DND-41 (cell line): Measurements from ENCODE around the gene CDH12.

Experiments
- ATAC-seq: fragments of 200-7000 bp; cut with Tn5 transposase; 3 replicates; pipeline ENCODE4 v1.9.1; 2021; ENCODE audit warnings: low read depth; ENCODE audit not compliant: insufficient read depth
- DNase-seq: peaks from one replicate; pipeline ENCODE4 v3.0.0-alpha.2; 2020
- H2AFZ ChIP-seq: 2 replicates; pipeline ENCODE4 v1.6.0; 2012; ENCODE audit warnings: low read depth, low read length
- H3K27ac ChIP-seq: 2 replicates; pipeline ENCODE4 v1.5.1; 2012; ENCODE audit warnings: low read length, inconsistent platforms
- H3K27me3 ChIP-seq: fragments of 200-600 bp; sonication (generic); 2 replicates; pipeline ENCODE4 v1.6.0; 2012; ENCODE audit warnings: low read length, mild to moderate bottlenecking, inconsistent platforms; ENCODE audit not compliant: insufficient read depth, poor library complexity
- H3K36me3 ChIP-seq: 2 replicates; pipeline ENCODE4 v1.5.1; 2012; ENCODE audit warnings: low read length, inconsistent platforms; ENCODE audit not compliant: insufficient read depth
- H3K4me1 ChIP-seq: 2 replicates; pipeline ENCODE4 v1.5.1; 2012; ENCODE audit warnings: mild to moderate bottlenecking, low read length; ENCODE audit not compliant: insufficient read depth
- H3K4me2 ChIP-seq: 2 replicates; pipeline ENCODE4 v1.6.0; 2012; ENCODE audit warnings: mild to moderate bottlenecking, moderate library complexity, low read length, inconsistent platforms; ENCODE audit not compliant: insufficient read depth
- H3K4me3 ChIP-seq, 2 experiments: fragments of 200-600 bp in 1 of 2; shearing (Covaris generic) in 1 of 2; 2 replicates each; pipeline ENCODE4 v1.5.1; 2012 to 2016; ENCODE audit warnings: inconsistent platforms in 2 of 2, low read length in 2 of 2, mild to moderate bottlenecking in 2 of 2, low read depth in 1 of 2, moderate library complexity in 1 of 2
- H3K79me2 ChIP-seq: 2 replicates; pipeline ENCODE4 v1.6.0; 2012; ENCODE audit warnings: low read length, inconsistent platforms; ENCODE audit not compliant: insufficient read depth
- H3K9ac ChIP-seq: 2 replicates; pipeline ENCODE4 v1.6.0; 2012; ENCODE audit warnings: low read depth, mild to moderate bottlenecking, inconsistent platforms, low read length, moderate library complexity
- H3K9me3 ChIP-seq: 2 replicates; pipeline ENCODE4 v1.5.1; 2012; ENCODE audit warnings: low read length, moderate library complexity, mild to moderate bottlenecking, inconsistent platforms; ENCODE audit not compliant: insufficient read depth, severe bottlenecking
- H4K20me1 ChIP-seq: 2 replicates; pipeline ENCODE4 v1.6.0; 2012; ENCODE audit warnings: low read length; ENCODE audit not compliant: insufficient read depth
- CTCF ChIP-seq: IDR thresholded peaks from 2 replicates; pipeline ENCODE4 v1.5.1; 2012; ENCODE audit warnings: borderline replicate concordance, low read length, moderate library complexity, mild to moderate bottlenecking; ENCODE audit not compliant: poor library complexity, severe bottlenecking; ENCODE audit errors: extremely low read depth
- EZH2 ChIP-seq: IDR thresholded peaks from 3 replicates; pipeline ENCODE4 v1.6.1; 2012; ENCODE audit warnings: borderline replicate concordance, low read depth, mild to moderate bottlenecking, moderate library complexity, low read length, inconsistent platforms; ENCODE audit not compliant: severe bottlenecking

CDH12 gene

GRCh38 chr5:21910731-21911130 is 942.4 kb downstream of the CDH12 start:
- H4K20me1 ChIP-seq, result no peaks in the 10 kb centered on the region
- ATAC-seq (no peak), DNase-seq (no peak)
- H3K4me3 ChIP-seq, result no peak overlapping the region
- no peak for TF ChIP-seq CTCF
- TF ChIP-seq EZH2, result no peak
- no peak overlapping the region for H3K27ac ChIP-seq
- H3K4me2 ChIP-seq, result no peak overlapping the region
- no peak overlapping the region for H2AFZ ChIP-seq
- no peaks in the 10 kb centered on the region for H3K9me3 ChIP-seq
- no peak overlapping the region for H3K9ac ChIP-seq
- no peaks in the 10 kb centered on the region for H3K27me3 ChIP-seq
- H3K36me3 ChIP-seq, result no peaks in the 10 kb centered on the region
- no peaks in the 10 kb centered on the region for H3K4me1 ChIP-seq
- no peaks in the 10 kb centered on the region for H3K79me2 ChIP-seq

GRCh38 chr5:21895766-21896350 is 957.3 kb downstream of the CDH12 start:
- no peaks in the 10 kb centered on the region for H3K27me3 ChIP-seq
- no peak overlapping the region for H2AFZ ChIP-seq
- no peaks in the 10 kb centered on the region for H4K20me1 ChIP-seq
- H3K79me2 ChIP-seq, result no peaks in the 10 kb centered on the region
- H3K4me3 ChIP-seq, result no peak overlapping the region
- H3K27ac ChIP-seq, result no peak overlapping the region
- ATAC-seq (no peak), DNase-seq (no peak)
- H3K36me3 ChIP-seq, result no peaks in the 10 kb centered on the region
- H3K4me2 ChIP-seq, result no peak overlapping the region
- no peak for TF ChIP-seq EZH2
- no peak for TF ChIP-seq CTCF
- H3K9ac ChIP-seq, result no peak overlapping the region
- no peaks in the 10 kb centered on the region for H3K9me3 ChIP-seq
- H3K4me1 ChIP-seq, result no peaks in the 10 kb centered on the region

- no peaks in the 10 kb centered on the region for H3K9me3 ChIP-seq
- H2AFZ ChIP-seq, result no peak overlapping the region
- no peak overlapping the region for H3K27ac ChIP-seq
- no peak overlapping the region for H3K4me2 ChIP-seq
- DNase-seq (no peak), ATAC-seq (no peak)
- H3K27me3 ChIP-seq, result no peaks in the 10 kb centered on the region
- no peaks in the 10 kb centered on the region for H4K20me1 ChIP-seq
- TF ChIP-seq CTCF, result no peak
- TF ChIP-seq EZH2, result no peak
- H3K36me3 ChIP-seq, result no peaks in the 10 kb centered on the region
- no peak overlapping the region for H3K9ac ChIP-seq
- no peaks in the 10 kb centered on the region for H3K4me1 ChIP-seq
- H3K79me2 ChIP-seq, result no peaks in the 10 kb centered on the region
- no peak overlapping the region for H3K4me3 ChIP-seq
Measured at GRCh38 chr5:21893161-21893560, 960.0 kb downstream of the CDH12 start.

DNA sequence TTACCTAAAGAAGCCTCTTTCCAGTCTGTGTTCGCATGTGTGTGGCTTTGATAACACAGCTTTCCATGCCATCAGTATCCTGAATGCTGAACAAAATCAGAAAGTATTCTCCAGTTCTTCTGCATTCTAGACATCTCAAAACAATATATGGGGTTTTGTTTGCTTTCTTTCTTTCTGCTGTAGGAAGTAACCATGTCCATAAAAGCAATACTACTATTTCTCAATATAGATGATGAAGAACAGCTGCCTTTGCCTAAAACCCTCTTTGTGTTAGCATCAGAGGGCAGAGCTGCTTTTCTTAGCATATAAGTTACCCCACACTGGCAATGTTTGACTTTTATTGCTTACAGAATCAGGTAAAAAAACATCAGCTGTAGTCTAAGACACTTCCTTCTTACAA is 963.6 kb downstream of the CDH12 start:
- no peak for DNase-seq
- H2AFZ ChIP-seq, result no peak overlapping the region
- H3K9me3 ChIP-seq, result no peaks in the 10 kb centered on the region
- no peaks in the 10 kb centered on the region for H3K36me3 ChIP-seq
- no peak overlapping the region for H3K4me3 ChIP-seq
- ATAC-seq, result no peak
- H3K4me1 ChIP-seq, result no peaks in the 10 kb centered on the region
- TF ChIP-seq CTCF (no peak), EZH2 (no peak)
- H3K27ac ChIP-seq, result no peak overlapping the region
- H3K9ac ChIP-seq, result no peak overlapping the region
- H3K4me2 ChIP-seq, result no peak overlapping the region
- H4K20me1 ChIP-seq, result no peaks in the 10 kb centered on the region
- no peaks in the 10 kb centered on the region for H3K79me2 ChIP-seq
- H3K27me3 ChIP-seq, result no peaks in the 10 kb centered on the region
